HG03558 (cell line): ENCODE results near the gene CFD.
"Not testable (repeated sequence)": the region's sequence is repeated elsewhere in the genome, so short reads cannot be mapped to it uniquely, and the experiment has no call there.

Experiments used
- ATAC-seq: cut with Tn5 transposase; IDR thresholded peaks from one replicate; pipeline ENCODE4 v1.9.1; 2021; ENCODE audit warnings: moderate number of reproducible peaks; ENCODE audit not compliant: unreplicated experiment; ENCODE audit errors: extremely low read depth

The CFD gene

GRCh38 chr19:858868-859843 lies at the start of gene CFD:
TSS of gene CFD (plus strand) at chr19:859664. CDS start at chr19:859690, 26 bp downstream.
- no peak for ATAC-seq

- no peak for ATAC-seq
Measured at GRCh38 chr19:810077-810855, 49.2 kb upstream of the CFD start.

- no peak for ATAC-seq
Measured at GRCh38 chr19:810883-811489, 48.5 kb upstream of the CFD start.

GRCh38 chr19:811506-812048 lies 47.9 kb upstream of the CFD start:
- ATAC-seq: no peak

GRCh38 chr19:812049-812746 lies 47.3 kb upstream of the CFD start:
- ATAC-seq: no peak

GRCh38 chr19:812747-813218 lies 46.7 kb upstream of the CFD start:
- ATAC-seq: no peak

GRCh38 chr19:813219-814151 lies 46.0 kb upstream of the CFD start:
- no peak for ATAC-seq

- ATAC-seq: no peak
Measured at GRCh38 chr19:814152-815078, 45.0 kb upstream of the CFD start.

GRCh38 chr19:815079-815774 lies 44.2 kb upstream of the CFD start:
- no peak for ATAC-seq

GRCh38 chr19:815775-816499 lies 43.5 kb upstream of the CFD start:
- no peak for ATAC-seq

- no peak for ATAC-seq
Measured at GRCh38 chr19:816500-816857, 43.0 kb upstream of the CFD start.

GRCh38 chr19:820212-820611 lies 39.3 kb upstream of the CFD start:
- not testable (repeated sequence) for ATAC-seq

GRCh38 chr19:821231-821824 lies 38.1 kb upstream of the CFD start:
- no peak for ATAC-seq

GRCh38 chr19:821825-822503 lies 37.5 kb upstream of the CFD start, which contains the start of gene PLPPR3:
TSS of gene PLPPR3 (minus strand) at chr19:821955. CDS start at chr19:821559, 396 bp downstream.
- ATAC-seq: no peak

- ATAC-seq: no peak
Measured at GRCh38 chr19:823565-824121, 35.8 kb upstream of the CFD start.
